NT2/D1 (cell line): ENCODE results near the gene SUSD3.

Source experiments
- SUZ12 ChIP-seq: IDR thresholded peaks from 2 replicates; pipeline ENCODE4 v1.6.1; 2011; ENCODE audit not compliant: insufficient read length, insufficient read depth; ENCODE audit errors: extremely low read depth
- YY1 ChIP-seq: IDR thresholded peaks from 2 replicates; pipeline ENCODE4 v1.6.1; 2011; ENCODE audit not compliant: insufficient read length, insufficient read depth
- ZNF274 ChIP-seq: IDR thresholded peaks from 2 replicates; pipeline ENCODE4 v1.6.1; 2011; ENCODE audit warnings: mild to moderate bottlenecking, low read depth, low read length

DNA sequence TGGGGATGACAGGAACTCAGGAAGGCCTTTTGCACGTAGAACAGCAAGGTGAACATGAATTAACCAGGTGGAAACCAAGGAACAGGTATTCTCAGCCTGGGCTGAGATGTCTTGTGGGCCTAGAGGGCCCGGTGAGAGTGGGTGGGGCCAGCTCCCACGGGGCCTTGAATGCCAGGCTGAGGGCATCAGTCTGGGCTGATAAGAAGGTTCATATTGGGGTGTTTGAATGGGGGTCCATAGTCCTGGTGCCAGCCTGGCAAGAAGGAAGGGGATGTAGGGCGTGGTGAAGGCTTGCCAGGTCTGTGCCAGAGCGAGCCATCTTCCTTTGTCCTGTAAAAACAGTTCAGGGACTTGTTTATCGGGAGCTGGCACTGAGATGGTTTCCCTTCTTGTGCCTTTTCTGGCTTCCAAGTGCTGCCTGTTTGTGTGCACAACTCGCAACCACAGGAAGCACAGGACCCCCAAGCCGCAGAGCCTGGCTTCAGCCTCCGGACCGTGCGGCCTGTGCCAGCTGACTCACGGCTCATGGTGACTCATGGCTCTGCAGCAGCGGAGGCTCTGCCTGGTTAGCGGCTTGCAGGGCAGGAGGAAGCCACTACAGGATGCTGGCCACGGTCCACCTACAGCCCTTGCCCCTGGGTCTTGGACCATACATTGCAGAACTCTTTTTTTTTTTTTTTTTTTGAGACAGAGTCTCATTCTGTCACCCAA lies 39.9 kb downstream of the SUSD3 start:
- TF ChIP-seq SUZ12 (no peak), YY1 (no peak), ZNF274 (no peak)
